Measurements from ENCODE around the gene NKD1. TPM values are rescaled to one million over a fixed set of nuclear protein-coding genes. Genes with fewer than 3 reads are reported as not detected.

Gene NKD1
- total RNA-seq, 1 donor from 2014 or later: 0.43 TPM

GRCh38 chr16:50516401-50516800, 31.8 kb upstream of the NKD1 start:
- no peaks in the 10 kb centered on the region for H3K4me1 Mint-ChIP-seq (ENCODE audit: unreplicated experiment)
- no peak overlapping the region for H3K27ac Mint-ChIP-seq (ENCODE audit: unreplicated experiment)
- DNase-seq (ENCODE audit: extremely low spot score, unreplicated experiment): no peak
- H3K36me3 Mint-ChIP-seq (ENCODE audit: unreplicated experiment): no peaks in the 10 kb centered on the region
- no peak overlapping the region for H3K4me3 Mint-ChIP-seq (ENCODE audit: unreplicated experiment)
- H3K27me3 Mint-ChIP-seq (ENCODE audit: unreplicated experiment): peaks cover 12% of the 10 kb centered on the region
- H3K9me3 Mint-ChIP-seq (ENCODE audit: unreplicated experiment): peaks cover 12% of the 10 kb centered on the region
- no peak for TF ChIP-seq CTCF (IDR thresholded peaks at IDR 0.05)

GRCh38 chr16:50516890-50517289, 31.3 kb upstream of the NKD1 start:
- Mint-ChIP-seq H3K36me3 (ENCODE audit: unreplicated experiment) (no peaks in the 10 kb centered on the region), H3K9me3 (ENCODE audit: unreplicated experiment) (peaks cover 12% of the 10 kb centered on the region), H3K4me1 (ENCODE audit: unreplicated experiment) (no peaks in the 10 kb centered on the region), H3K4me3 (ENCODE audit: unreplicated experiment) (no peak overlapping the region), H3K27me3 (ENCODE audit: unreplicated experiment) (peaks cover 8% of the 10 kb centered on the region), H3K27ac (ENCODE audit: unreplicated experiment) (no peak overlapping the region)
- no peak for DNase-seq (ENCODE audit: extremely low spot score, unreplicated experiment)
- no peak for TF ChIP-seq CTCF (IDR thresholded peaks at IDR 0.05)

- DNase-seq (ENCODE audit: extremely low spot score, unreplicated experiment): peak; percentile 80
- no peaks in the 10 kb centered on the region for H3K4me1 Mint-ChIP-seq (ENCODE audit: unreplicated experiment)
- no peak overlapping the region for H3K27ac Mint-ChIP-seq (ENCODE audit: unreplicated experiment)
- H3K4me3 Mint-ChIP-seq (ENCODE audit: unreplicated experiment): no peak overlapping the region
- H3K27me3 Mint-ChIP-seq (ENCODE audit: unreplicated experiment): peaks cover 8% of the 10 kb centered on the region
- H3K36me3 Mint-ChIP-seq (ENCODE audit: unreplicated experiment): no peaks in the 10 kb centered on the region
- H3K9me3 Mint-ChIP-seq (ENCODE audit: unreplicated experiment): peaks cover 12% of the 10 kb centered on the region
- no peak for TF ChIP-seq CTCF (IDR thresholded peaks at IDR 0.05)
Observed at GRCh38 chr16:50517450-50518252, 30.5 kb upstream of the NKD1 start.

GRCh38 chr16:50519001-50519400, 29.2 kb upstream of the NKD1 start:
- no peaks in the 10 kb centered on the region for H3K4me1 Mint-ChIP-seq (ENCODE audit: unreplicated experiment)
- H3K9me3 Mint-ChIP-seq (ENCODE audit: unreplicated experiment): peaks cover 12% of the 10 kb centered on the region
- DNase-seq (ENCODE audit: extremely low spot score, unreplicated experiment): peak; percentile 66
- no peak overlapping the region for H3K27ac Mint-ChIP-seq (ENCODE audit: unreplicated experiment)
- no peak overlapping the region for H3K4me3 Mint-ChIP-seq (ENCODE audit: unreplicated experiment)
- peaks cover 8% of the 10 kb centered on the region for H3K27me3 Mint-ChIP-seq (ENCODE audit: unreplicated experiment)
- H3K36me3 Mint-ChIP-seq (ENCODE audit: unreplicated experiment): no peaks in the 10 kb centered on the region
- TF ChIP-seq CTCF (IDR thresholded peaks at IDR 0.05): no peak

GRCh38 chr16:50519602-50520001, 28.6 kb upstream of the NKD1 start:
- H3K27ac Mint-ChIP-seq (ENCODE audit: unreplicated experiment): no peak overlapping the region
- H3K36me3 Mint-ChIP-seq (ENCODE audit: unreplicated experiment): no peaks in the 10 kb centered on the region
- no peak overlapping the region for H3K4me3 Mint-ChIP-seq (ENCODE audit: unreplicated experiment)
- peaks cover 12% of the 10 kb centered on the region for H3K9me3 Mint-ChIP-seq (ENCODE audit: unreplicated experiment)
- no peak for TF ChIP-seq CTCF (IDR thresholded peaks at IDR 0.05)
- H3K4me1 Mint-ChIP-seq (ENCODE audit: unreplicated experiment): no peaks in the 10 kb centered on the region
- peaks cover 8% of the 10 kb centered on the region for H3K27me3 Mint-ChIP-seq (ENCODE audit: unreplicated experiment)
- DNase-seq (ENCODE audit: extremely low spot score, unreplicated experiment): peak; percentile 19
